ENCODE results near the gene RGS11. TPM values are rescaled to one million over a fixed set of nuclear protein-coding genes. Genes with fewer than 3 reads are reported as not detected.

The RGS11 gene
- total RNA-seq, 1 experiment from 2014 or later = 2.9 TPM

- H3K27ac ChIP-seq (ENCODE audit: insufficient read length, low read depth, low read length) = no peak overlapping the region
- no CpG with 5 or more reads among the region's 6 CpGs for WGBS (ENCODE audit: extremely low coverage, insufficient read length, low lambda C conversion rate)
- H3K18ac ChIP-seq (ENCODE audit: insufficient read length, low read depth, low read length) = no peak overlapping the region
- no peak overlapping the region for H2AFZ ChIP-seq (ENCODE audit: low read length)
- H3K27ac Mint-ChIP-seq = peak overlapping the region in 2 of 3 experiments; percentile 39 to 78; a peak in 2 of 7 replicates
- H3T11ph ChIP-seq (ENCODE audit: low read length) = no peak overlapping the region
- H2BK120ac ChIP-seq (ENCODE audit: low read depth, low read length, poor library complexity, severe bottlenecking) = no peak overlapping the region
- no peak overlapping the region for H2BK15ac ChIP-seq (ENCODE audit: low read depth, low read length)
- H3K4me2 ChIP-seq (ENCODE audit: insufficient read depth, insufficient read length, low read length) = no peak overlapping the region
- no peak overlapping the region for H3K4me3 Mint-ChIP-seq
- H2BK5ac ChIP-seq (ENCODE audit: insufficient read length, low read length) = no peak overlapping the region
- H3K9me3 ChIP-seq (ENCODE audit: control insufficient read depth, low read depth, low read length) = no peaks in the 10 kb centered on the region
- H3K79me2 ChIP-seq (ENCODE audit: insufficient read depth, low read length) = no peaks in the 10 kb centered on the region
- no peaks in the 10 kb centered on the region for H3K4me1 Mint-ChIP-seq
- H3K9me3 Mint-ChIP-seq = no peaks in the 10 kb centered on the region
- no peak overlapping the region for H4K5ac ChIP-seq (ENCODE audit: insufficient read length, low read depth, low read length)
- H4K20me1 ChIP-seq (ENCODE audit: control insufficient read depth, insufficient read depth, insufficient read length) = no peaks in the 10 kb centered on the region
- H3K9ac ChIP-seq (ENCODE audit: extremely low read depth, insufficient read length, low read length) = no peak overlapping the region
- H3K4me1 ChIP-seq (ENCODE audit: insufficient read depth, low read length) = no peaks in the 10 kb centered on the region
- no peak overlapping the region for H4K8ac ChIP-seq (replicated peaks; ENCODE audit: insufficient read length, low read depth, low read length)
- no peak overlapping the region for H2BK20ac ChIP-seq (ENCODE audit: low read depth, low read length, poor library complexity, severe bottlenecking)
- H3K4ac ChIP-seq (ENCODE audit: low read depth, low read length) = no peak overlapping the region
- TF ChIP-seq CTCF (conservative IDR thresholded peaks at IDR 0.05) = no peak
- no peaks in the 10 kb centered on the region for H3K27me3 ChIP-seq (ENCODE audit: insufficient read depth, low read length)
- H3K27me3 Mint-ChIP-seq (ENCODE audit: low read depth) = no peaks in the 10 kb centered on the region
- no peak overlapping the region for H3K23ac ChIP-seq (ENCODE audit: insufficient read length, low read depth, low read length)
- no peaks in the 10 kb centered on the region for H3K79me1 ChIP-seq (ENCODE audit: insufficient read depth, low read depth, low read length, poor library complexity, severe bottlenecking)
- no peak overlapping the region for H3K14ac ChIP-seq (ENCODE audit: insufficient read depth, low read length)
- H3K56ac ChIP-seq (ENCODE audit: insufficient read length, low read depth, low read length) = no peak overlapping the region
- H2BK12ac ChIP-seq (ENCODE audit: insufficient read length, low read depth, low read length) = no peak overlapping the region
- no peak overlapping the region for H2AK5ac ChIP-seq (ENCODE audit: insufficient read length, low read length)
- no peak for DNase-seq
- H3K36me3 Mint-ChIP-seq (ENCODE audit: insufficient read depth in 1 of 3, low read depth in 3 of 3) = peaks cover 12 to 46% (median 33%) of the 10 kb centered on the region in 3 experiments; a peak in 6 of 7 replicates
- H4K91ac ChIP-seq (ENCODE audit: insufficient read length, low read depth, low read length) = no peak overlapping the region
- no peaks in the 10 kb centered on the region for H3K23me2 ChIP-seq (ENCODE audit: insufficient read length, low read depth, low read length, poor library complexity, severe bottlenecking)
These were observed 25.5 kb upstream of the RGS11 start for GRCh38 chr16:301235-301634.
